Type B pancreatic cell (in vitro differentiated cells): ENCODE results near the gene FAM161B. TPM values are rescaled to one million over a fixed set of nuclear protein-coding genes. Genes with fewer than 3 reads are reported as not detected.
"Not testable (repeated sequence)": the region's sequence is repeated elsewhere in the genome, so short reads cannot be mapped to it uniquely, and the experiment has no call there.

Source experiments
- DNase-seq: peaks from one replicate; pipeline ENCODE4 v3.0.0; 2021; ENCODE audit warnings: mixed read lengths; ENCODE audit not compliant: unreplicated experiment; ENCODE audit errors: extremely low spot score
- H3K27ac Mint-ChIP-seq: 2 replicates; pipeline ENCODE4 v1.8.0; 2021; ENCODE audit warnings: mild to moderate bottlenecking, mixed read lengths
- H3K27me3 Mint-ChIP-seq: 2 replicates; pipeline ENCODE4 v1.8.0; 2021; ENCODE audit warnings: mixed read lengths
- H3K36me3 Mint-ChIP-seq: 2 replicates; pipeline ENCODE4 v1.8.0; 2021; ENCODE audit warnings: mixed read lengths
- H3K4me1 Mint-ChIP-seq: one replicate; pipeline ENCODE4 v1.8.0; 2021; ENCODE audit warnings: mixed read lengths; ENCODE audit not compliant: unreplicated experiment
- H3K4me3 Mint-ChIP-seq: 2 replicates; pipeline ENCODE4 v1.8.0; 2021; ENCODE audit warnings: mild to moderate bottlenecking, mixed read lengths
- H3K9me3 Mint-ChIP-seq: 2 replicates; pipeline ENCODE4 v1.8.0; 2021; ENCODE audit warnings: mixed read lengths
- CTCF ChIP-seq: fragments of 200-600 bp; sonication (generic); conservative IDR thresholded peaks from 2 replicates; pipeline ENCODE4 v1.5.0; 2021; ENCODE audit warnings: antibody characterized with exemption, mild to moderate bottlenecking
- total RNA-seq: library from RNA; stranded (reverse); gene quantifications from 2 replicates; pipeline ENCODE4 v1.2.1, GENCODE V29; 2021; ENCODE audit warnings: low replicate concordance

FAM161B gene
- total RNA-seq, 1 donor from 2014 or later = 5.3 TPM

DNA sequence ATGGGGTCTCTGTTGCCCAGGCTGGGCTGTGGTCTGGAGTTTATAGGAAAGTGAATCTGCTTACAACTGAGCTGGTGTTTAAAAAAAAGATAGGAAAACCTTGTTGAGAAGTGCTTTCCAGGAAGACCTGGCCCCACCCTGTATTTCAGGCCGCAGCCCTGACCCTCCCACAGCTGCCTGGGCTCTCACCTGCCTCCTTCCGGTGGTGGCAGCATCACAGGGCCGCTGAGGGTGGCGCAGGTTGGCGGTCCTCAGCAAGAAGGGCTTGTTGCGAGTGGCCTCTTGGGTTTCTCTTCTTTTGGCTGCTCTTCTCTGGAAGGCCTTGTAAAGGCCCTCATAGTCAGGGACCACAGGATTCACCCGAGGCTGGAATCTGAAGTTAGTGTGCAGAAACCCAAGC is 7.7 kb downstream of the FAM161B start:
- peaks cover 3% of the 10 kb centered on the region for H3K27me3 Mint-ChIP-seq

GRCh38 chr14:73937012-73937411 is 12.9 kb downstream of the FAM161B start:
- Mint-ChIP-seq H3K36me3 (peaks cover 10% of the 10 kb centered on the region), H3K4me1 (no peaks in the 10 kb centered on the region), H3K9me3 (no peaks in the 10 kb centered on the region), H3K27me3 (no peaks in the 10 kb centered on the region), H3K4me3 (no peak overlapping the region), H3K27ac (no peak overlapping the region)
- no peak for DNase-seq
- no peak for TF ChIP-seq CTCF

More for the DNA sequence above, 7.7 kb downstream of the FAM161B start:
- DNase-seq = no peak
- peaks cover 5% of the 10 kb centered on the region for H3K36me3 Mint-ChIP-seq
- no peaks in the 10 kb centered on the region for H3K9me3 Mint-ChIP-seq
- H3K27ac Mint-ChIP-seq = no peak overlapping the region
- H3K4me1 Mint-ChIP-seq = no peaks in the 10 kb centered on the region
- TF ChIP-seq CTCF = no peak
- no peak overlapping the region for H3K4me3 Mint-ChIP-seq

GRCh38 chr14:73936548-73936947 is 13.3 kb downstream of the FAM161B start:
- Mint-ChIP-seq H3K36me3 (peaks cover 10% of the 10 kb centered on the region), H3K4me3 (no peak overlapping the region), H3K4me1 (no peaks in the 10 kb centered on the region), H3K27me3 (no peaks in the 10 kb centered on the region), H3K9me3 (no peaks in the 10 kb centered on the region), H3K27ac (no peak overlapping the region)
- DNase-seq = no peak
- TF ChIP-seq CTCF = no peak

GRCh38 chr14:73935666-73936065 is 14.2 kb downstream of the FAM161B start:
- no peaks in the 10 kb centered on the region for H3K4me1 Mint-ChIP-seq
- H3K9me3 Mint-ChIP-seq = no peaks in the 10 kb centered on the region
- H3K4me3 Mint-ChIP-seq = no peak overlapping the region
- H3K27ac Mint-ChIP-seq = no peak overlapping the region
- peak; percentile 68 for TF ChIP-seq CTCF
- no peak for DNase-seq
- no peaks in the 10 kb centered on the region for H3K27me3 Mint-ChIP-seq
- H3K36me3 Mint-ChIP-seq = peaks cover 10% of the 10 kb centered on the region

DNA sequence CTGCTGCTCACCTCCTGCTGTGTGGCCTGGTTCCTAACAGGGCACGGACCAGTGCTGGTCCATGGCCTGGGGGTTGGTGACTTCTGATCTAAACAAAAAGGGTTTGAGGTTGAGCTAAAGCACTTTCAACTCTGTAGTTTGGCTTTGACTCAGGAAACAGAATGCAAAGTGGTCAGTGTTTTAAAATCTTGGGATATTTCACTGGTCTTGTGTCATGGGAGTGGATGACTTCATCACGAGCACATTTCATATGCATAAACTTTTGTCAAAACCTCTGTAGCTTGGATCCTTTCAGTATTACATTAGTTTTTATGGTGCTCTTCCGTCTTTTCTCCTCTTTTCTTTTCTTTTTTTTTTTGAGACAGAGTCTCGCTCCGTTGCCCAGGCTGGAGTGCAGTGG is 25.6 kb downstream of the FAM161B start:
- H3K4me1 Mint-ChIP-seq = no peaks in the 10 kb centered on the region
- H3K36me3 Mint-ChIP-seq = peaks cover 31% of the 10 kb centered on the region
- H3K9me3 Mint-ChIP-seq = no peaks in the 10 kb centered on the region
- DNase-seq = no peak
- no peak for TF ChIP-seq CTCF
- no peak overlapping the region for H3K27ac Mint-ChIP-seq
- H3K27me3 Mint-ChIP-seq = no peaks in the 10 kb centered on the region
- no peak overlapping the region for H3K4me3 Mint-ChIP-seq

GRCh38 chr14:73919457-73919856 is 30.4 kb downstream of the FAM161B start:
- DNase-seq, H3K4me3 Mint-ChIP-seq, H3K27ac Mint-ChIP-seq, H3K9me3 Mint-ChIP-seq, H3K4me1 Mint-ChIP-seq, H3K27me3 Mint-ChIP-seq: not testable (repeated sequence)
- H3K36me3 Mint-ChIP-seq = peaks cover 21% of the 10 kb centered on the region
